SW480 (cell line): ENCODE measurements around the gene CAPN7.

ENCODE experiments used
- DNase-seq: peaks from one replicate; pipeline ENCODE4 v3.0.0-alpha.2; 2016; ENCODE audit warnings: low spot score

Gene CAPN7

GRCh38 chr3:15276028-15276724 is 70.1 kb downstream of the CAPN7 start:
- DNase-seq, result no peak

DNA sequence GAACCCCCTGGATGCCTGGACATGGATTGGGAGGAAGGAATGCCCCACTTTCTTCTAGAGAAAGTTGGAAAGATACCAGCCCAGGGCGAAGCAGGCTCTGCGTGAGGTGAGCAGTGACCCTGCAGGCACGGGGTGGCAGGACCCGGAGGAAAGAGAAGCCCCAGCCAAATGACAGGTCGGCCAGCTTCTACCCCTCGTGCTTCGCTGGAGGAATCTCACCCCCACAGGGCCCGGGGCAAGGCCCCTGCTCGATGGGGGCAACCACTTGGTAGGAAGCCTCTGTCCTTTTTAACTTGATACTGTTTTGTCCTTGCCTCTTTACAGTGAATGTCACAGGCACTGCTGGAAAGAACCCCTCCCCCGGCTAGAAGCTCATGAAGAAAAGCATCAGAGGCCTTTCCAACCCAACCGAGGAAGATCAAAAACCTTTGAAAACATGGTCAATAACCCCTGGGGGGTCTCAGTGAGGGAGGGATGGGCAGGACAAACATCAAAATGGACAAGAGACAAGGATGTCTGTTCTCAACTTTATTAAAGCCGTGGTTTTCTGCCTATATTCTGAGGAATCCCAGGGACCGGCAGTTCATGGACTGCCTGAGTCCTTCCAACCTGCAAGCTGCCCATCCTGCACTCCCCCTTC is 71.9 kb downstream of the CAPN7 start:
- no peak for DNase-seq

DNA sequence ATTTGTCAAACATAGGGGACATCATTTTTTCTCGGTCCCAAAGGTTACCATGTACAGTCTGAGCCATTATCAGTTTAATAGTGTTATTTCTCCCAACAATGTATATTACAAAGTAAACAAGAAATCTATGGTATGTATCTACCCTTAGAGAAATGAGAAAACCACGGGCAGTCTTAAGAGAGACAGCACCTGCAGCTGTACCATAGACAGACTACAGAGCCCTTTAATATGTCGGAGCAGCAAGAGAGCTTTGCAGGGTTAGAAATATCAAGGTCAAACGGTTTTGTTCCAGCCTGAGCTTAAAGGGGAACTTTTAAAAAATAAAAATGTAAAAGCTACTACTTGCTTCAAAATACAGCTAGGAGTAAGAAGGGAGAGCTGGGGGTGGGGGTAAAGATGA is 73.2 kb downstream of the CAPN7 start:
- no peak for DNase-seq

GRCh38 chr3:15279671-15280402 is 73.8 kb downstream of the CAPN7 start:
- no peak for DNase-seq

GRCh38 chr3:15280853-15281532 is 74.9 kb downstream of the CAPN7 start:
- no peak for DNase-seq

- no peak for DNase-seq
Observed at GRCh38 chr3:15281817-15282216, 75.8 kb downstream of the CAPN7 start.

GRCh38 chr3:15283702-15284101 is 77.7 kb downstream of the CAPN7 start:
- no peak for DNase-seq

GRCh38 chr3:15284121-15284889 is 78.3 kb downstream of the CAPN7 start:
- DNase-seq, result peak; percentile 10

DNA sequence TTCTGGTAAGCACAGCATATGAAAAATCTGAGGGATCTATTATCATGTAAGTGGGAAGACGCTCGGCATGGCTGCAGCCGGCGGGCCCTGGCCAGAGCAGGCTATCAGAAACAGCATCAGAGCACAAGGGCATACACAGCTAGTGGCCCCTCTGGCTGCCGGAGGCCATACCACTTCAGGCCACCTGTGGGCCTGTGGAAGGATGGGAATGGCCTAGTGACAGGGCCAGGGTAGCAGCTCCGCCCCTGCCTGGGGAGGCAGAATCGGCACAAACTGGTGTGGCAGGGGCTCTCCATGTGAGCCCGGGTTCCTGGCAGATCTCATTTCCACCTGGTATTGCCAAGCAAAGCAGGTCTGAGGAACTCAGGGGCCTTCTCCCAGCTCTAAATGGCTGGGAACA is 80.0 kb downstream of the CAPN7 start:
- DNase-seq, result no peak

GRCh38 chr3:15287565-15288330 is 81.7 kb downstream of the CAPN7 start:
- no peak for DNase-seq

DNA sequence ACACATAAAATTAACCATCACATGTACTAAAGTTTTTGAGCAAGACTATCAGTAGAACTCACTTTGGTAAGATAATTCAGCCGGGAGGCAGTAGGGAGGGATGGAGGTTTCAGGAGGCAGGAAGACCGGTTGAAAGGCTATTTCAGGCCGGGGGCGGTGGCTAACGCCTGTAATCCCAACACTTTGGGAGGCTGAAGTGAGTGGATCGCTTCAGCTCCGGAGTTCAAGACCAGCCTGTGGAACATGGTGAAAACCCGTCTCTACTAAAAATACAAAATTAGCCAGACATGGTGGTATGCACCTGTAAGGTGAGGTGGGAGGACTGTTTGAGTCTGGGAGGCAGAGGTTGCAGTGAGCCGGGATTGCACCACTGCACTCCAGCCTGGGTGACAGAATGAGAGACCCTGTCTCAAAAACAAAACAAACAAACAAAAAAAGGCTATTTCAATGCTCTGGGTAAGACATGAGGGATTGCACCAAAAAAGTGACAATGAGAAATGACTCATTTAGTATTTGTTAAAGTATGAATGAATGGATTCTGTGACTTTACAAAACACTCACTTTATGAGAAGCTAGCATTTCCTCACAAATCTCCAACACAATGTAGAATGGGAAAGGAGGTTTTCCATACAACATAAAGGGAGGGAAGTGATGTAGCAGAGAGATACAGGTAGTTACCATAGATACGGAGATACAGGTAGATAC is 82.4 kb downstream of the CAPN7 start:
- DNase-seq, result no peak

DNA sequence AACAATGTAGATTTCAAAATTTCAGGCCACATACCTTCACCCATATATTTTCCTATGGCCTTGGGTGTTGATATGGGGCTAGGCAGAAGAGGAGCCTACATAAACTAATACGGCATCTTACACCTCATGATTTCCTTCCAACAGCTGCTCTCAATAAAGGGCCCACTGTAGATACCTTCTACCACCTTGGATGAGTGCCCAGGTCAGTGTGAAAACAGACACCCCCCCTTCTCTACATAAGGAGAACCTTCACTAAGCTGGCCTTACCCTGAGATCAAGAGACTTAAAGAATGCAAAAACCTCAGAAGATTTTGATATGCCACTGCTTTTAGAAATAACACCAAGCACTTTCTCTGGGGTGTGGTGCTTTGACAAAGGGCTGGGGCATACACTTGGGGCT is 83.6 kb downstream of the CAPN7 start:
- no peak for DNase-seq

DNA sequence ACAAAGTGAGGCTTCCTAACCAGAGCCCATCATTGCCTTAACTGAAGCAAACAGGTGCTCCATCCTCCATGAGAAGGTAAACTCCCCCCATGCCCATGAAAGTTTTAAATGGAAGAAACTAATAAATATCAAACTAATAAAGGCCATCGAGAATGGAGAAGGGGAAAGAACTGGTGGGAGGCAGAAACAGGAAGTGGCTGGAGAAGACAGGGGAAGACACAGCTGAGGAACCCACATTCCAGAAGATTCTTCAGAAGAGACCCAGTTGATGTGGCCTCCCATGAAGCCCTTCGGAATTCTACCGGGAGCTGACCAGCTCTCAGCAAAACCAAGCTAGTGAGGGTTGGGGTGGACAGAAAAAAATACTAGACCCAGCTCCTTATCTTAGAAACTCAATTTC is 84.7 kb downstream of the CAPN7 start:
- no peak for DNase-seq

- DNase-seq, result no peak
Observed at GRCh38 chr3:15291589-15292541, 85.8 kb downstream of the CAPN7 start.

DNA sequence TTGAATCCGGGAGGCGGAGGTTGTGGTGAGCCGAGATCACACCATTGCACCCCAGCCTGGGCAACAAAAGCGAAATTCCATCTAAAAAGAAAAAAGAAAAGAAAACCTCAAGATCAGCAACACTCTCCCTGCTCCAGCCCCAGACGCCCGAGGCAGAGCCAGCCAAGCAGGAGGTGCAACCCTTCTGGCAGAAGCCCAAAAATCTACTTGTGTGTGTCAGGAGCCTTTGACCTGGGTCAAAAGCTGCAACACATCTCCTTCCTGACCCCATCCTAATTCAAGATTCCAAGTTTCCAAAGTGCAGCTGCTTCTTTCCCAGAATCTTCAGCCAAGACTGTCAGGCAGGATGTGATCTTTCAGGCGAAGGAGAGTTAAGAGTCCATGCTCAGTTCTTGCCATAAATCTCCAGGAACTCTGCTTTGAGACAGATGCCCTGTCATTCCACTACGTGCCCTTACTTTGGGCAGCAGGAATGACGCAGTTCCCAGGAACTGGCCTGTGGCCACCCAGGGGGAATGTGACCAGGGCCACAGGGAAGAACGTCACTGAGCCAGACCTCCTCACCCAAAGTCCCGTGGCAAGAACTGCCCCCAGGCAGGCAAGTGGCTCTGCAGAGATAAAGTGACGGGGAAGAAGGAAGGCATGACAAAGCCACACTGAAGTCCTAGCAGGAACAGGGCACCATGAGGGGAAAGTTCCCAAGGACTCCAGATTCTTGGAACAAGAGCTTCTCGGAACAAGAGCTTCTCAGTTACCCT is 86.9 kb downstream of the CAPN7 start:
- DNase-seq, result no peak

DNA sequence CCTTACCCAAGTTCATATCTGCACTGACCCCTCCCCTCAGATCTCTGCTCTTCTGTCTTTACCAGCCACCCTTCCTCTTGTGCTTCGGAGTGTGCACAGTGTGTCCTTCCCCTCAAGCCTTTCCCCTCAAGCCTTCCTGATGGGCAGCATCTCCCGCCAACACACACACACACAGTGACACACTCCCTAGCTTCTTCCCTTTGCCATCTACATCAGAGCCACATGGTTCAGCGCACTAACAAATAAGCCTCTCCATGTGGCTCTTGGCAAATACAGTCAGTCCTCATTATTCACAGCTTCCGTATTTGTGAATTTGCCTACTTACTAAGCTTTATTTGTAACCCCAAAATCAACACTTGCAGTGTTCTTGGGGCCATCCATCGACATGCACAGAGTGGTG is 88.9 kb downstream of the CAPN7 start:
- DNase-seq, result no peak

GRCh38 chr3:15295506-15295905 is 89.5 kb downstream of the CAPN7 start:
- DNase-seq, result no peak

DNA sequence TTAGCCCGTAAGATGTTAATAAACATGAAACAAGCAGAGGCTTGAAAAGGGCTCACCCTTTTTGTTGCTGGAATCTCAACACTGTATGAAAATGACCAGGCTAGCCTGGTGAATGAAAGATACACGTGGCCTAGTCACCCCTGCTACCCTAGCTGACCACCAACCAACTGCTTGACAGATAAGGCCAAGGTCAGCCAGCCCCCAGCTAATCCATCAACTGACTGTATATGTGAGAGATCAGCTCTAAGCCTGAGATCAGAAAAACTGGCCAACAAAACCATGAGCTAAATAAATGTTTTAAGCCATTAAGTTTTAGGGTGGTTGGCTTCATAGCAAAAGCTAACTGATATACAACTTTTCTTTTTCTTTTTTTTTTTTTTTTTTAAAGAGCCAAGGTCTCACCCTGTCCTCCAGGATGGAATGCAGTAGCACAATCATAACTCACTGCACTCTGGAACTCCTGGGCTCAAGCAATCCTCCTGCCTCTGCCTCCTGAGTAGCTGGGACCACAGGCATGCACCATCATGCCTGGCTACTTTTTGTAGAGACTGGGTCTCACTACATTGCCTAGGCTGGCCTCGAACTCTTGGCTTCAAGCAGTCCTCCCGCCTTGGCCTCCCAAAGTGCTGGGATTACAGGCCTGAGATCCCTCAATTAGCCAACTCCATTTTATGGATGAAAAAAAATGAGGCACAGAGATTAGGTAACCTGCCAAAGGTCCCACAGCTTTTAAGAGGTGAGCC is 91.7 kb downstream of the CAPN7 start:
- DNase-seq, result no peak
